G401 (cell line): ENCODE data around the gene NTSR1. TPM values are rescaled to one million over a fixed set of nuclear protein-coding genes. Genes with fewer than 3 reads are reported as not detected.

Experiments
- DNase-seq: peaks from one replicate; pipeline ENCODE4 v3.0.0-alpha.2; 2015; ENCODE audit warnings: low spot score
- in situ Hi-C: cut with HindIII; loops from 2 replicates; pipeline ENCODE4 v1.10.0; 2016; ENCODE audit warnings: low sequenced_read_pairs, mixed read lengths
- total RNA-seq: library from RNA; depleted of rRNA; stranded (reverse); fragments of >200 nt; shearing (Covaris generic); gene quantifications from 2 replicates; pipeline ENCODE4 v1.2.3, GENCODE V29; 2014

The NTSR1 gene
- total RNA-seq, 1 experiment from 2014 or later, result not detected

DNA sequence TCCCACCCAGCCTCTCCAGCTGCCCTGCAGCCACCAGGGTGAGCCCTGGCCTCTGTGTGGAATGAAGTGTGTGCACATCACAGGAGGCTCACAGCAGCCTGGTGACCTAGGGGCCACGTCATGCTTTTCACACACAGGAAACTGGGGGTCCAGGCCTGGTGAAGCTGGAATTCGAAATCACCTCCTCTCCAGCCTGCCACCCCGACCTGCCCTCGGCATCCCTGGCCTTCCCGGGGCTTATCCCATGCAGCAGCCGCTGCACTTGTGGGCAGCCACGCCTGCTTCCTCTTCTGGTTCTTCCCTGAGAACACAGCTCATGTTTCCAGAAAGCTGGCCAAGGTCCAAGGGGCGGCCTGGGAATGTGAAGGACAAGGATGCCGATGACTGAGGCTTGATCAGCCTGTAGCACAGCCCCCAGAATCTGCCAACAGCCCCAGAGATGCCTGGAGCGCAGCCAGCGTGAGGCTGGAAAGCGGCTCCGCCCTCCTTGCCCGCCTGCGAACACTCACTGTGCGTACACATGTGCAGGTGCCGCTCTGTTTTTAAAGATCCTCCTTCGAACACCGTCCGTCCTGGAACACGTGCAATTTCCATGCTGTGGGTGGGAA is 4.2 kb upstream of the NTSR1 start:
- in situ Hi-C loops, result no loop called here
- no peak for DNase-seq

DNA sequence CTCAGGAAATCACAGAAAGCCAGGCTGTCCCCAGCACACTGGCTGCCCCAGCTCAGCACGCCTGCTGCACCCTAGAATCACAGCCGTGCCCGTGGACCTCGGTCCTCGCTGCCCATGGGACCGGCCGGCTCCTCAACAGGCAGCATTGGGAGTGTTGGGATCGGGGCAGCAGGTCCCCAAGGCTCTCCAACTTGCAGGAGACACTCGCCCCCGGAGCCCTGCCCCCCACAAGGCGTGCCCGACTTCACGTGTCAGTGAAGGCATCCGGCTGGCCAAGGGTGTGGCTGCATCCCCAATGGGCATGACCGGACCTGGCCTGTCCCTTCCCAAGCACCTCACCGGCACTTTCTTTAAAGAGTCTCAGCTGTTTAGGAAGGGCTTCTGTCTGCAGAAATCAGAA is 3.0 kb upstream of the NTSR1 start:
- no peak for DNase-seq
- in situ Hi-C loops, result no loop called here

GRCh38 chr20:62706344-62706743 is 2.3 kb upstream of the NTSR1 start:
- in situ Hi-C loops, result no loop called here
- DNase-seq, result no peak

DNA sequence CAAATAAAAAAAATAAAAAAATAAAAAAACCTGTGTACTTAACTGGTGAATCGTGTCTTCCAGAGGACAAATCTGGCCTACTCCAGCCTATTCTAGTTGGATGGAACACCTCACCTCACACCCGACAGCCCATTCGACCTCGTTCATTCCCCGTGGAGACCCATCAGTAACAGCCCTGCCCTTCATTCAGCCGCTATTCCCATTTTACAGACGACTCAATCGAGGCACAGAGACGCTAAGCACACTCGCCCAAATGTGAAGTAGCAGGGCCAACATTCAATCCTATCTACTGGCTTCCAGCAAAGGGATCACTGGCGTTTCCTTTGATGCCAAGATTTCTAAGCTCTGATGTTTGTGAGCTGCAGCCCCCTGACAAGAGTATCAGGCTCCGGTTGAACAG is 1.8 kb upstream of the NTSR1 start:
- in situ Hi-C loops, result no loop called here
- DNase-seq, result no peak

- no peak for DNase-seq
- in situ Hi-C loops, result no loop called here
Measured at GRCh38 chr20:62707276-62707920, 1.2 kb upstream of the NTSR1 start.

- DNase-seq, result no peak
- in situ Hi-C loops, result no loop called here
Measured at GRCh38 chr20:62707921-62708521, 615 bp upstream of the NTSR1 start.

- no peak for DNase-seq
- in situ Hi-C loops, result no loop called here
Measured at GRCh38 chr20:62709537-62709905, 885 bp downstream of the NTSR1 start.

- in situ Hi-C loops, result no loop called here
- DNase-seq, result no peak
Measured at GRCh38 chr20:62710221-62710885, 1.7 kb downstream of the NTSR1 start.

- no peak for DNase-seq
- in situ Hi-C loops, result no loop called here
Measured at GRCh38 chr20:62710886-62711702, 2.5 kb downstream of the NTSR1 start.

- peak; percentile 29 for DNase-seq
- in situ Hi-C loops, result no loop called here
Measured at GRCh38 chr20:62711703-62712101, 3.1 kb downstream of the NTSR1 start.

DNA sequence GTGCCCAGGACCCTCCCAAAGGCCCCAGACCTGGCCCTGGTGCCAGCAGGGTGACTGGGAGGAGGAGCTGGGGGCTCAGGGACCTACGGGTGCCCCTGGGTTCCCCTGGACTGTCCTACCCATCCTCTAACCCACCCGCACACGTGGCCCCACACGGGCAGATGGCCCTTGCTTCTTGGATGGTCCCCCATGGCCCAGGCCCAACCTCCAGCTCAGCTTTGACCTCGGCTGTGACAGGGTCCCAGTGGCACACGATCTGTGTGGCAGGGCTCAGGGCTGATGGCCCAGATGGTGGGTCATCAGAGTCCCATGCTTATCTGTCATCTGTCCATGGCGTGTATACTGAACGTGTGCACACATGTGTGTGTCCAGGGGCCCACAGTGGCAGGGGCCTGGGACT is 4.0 kb downstream of the NTSR1 start:
- DNase-seq, result no peak
- in situ Hi-C loops, result no loop called here

DNA sequence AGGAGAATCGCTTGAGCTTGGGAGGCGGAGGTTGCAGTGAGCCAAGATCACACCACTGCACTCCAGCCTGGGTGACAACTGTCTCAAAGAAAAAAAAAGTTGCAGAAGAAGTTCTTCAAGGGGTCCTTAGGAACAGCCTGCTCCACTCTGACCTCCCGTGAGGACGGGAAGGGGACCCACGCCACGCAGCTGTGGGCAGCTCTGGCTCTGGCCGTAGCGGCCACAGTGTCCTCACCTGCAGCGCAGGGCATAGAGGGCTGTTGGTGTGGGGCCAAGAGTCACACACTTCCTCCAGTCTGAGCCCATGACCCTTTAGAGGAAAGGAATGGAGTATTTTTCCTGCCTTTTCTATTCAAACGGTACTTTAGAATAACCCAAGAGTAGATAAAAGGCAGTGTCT is 5.4 kb downstream of the NTSR1 start:
- in situ Hi-C loops, result no loop called here
- DNase-seq, result no peak

GRCh38 chr20:62714799-62715198 is 6.2 kb downstream of the NTSR1 start:
- in situ Hi-C loops, result no loop called here
- no peak for DNase-seq

GRCh38 chr20:62715201-62715600 is 6.6 kb downstream of the NTSR1 start:
- no peak for DNase-seq
- in situ Hi-C loops, result no loop called here

GRCh38 chr20:62716198-62716940 is 7.7 kb downstream of the NTSR1 start:
- DNase-seq, result no peak
- in situ Hi-C loops, result no loop called here

DNA sequence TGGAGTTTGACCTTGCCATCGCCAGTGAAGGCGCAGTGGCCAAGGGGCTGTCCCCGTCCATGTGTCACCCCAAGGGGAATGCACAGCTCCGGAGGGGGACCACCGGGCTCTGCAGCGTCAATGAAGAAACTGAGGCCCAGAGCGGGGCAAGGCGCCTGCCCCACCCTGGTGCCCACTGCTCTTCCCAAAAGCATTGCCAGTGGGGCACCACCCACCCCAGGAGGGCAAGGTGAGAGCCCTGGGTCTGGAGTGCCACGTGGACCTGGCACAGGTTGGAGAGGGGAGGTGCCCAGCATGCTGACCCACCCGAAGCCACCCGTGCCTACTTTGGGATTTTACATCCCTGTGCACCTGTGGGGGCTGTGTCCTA is 8.3 kb downstream of the NTSR1 start:
- DNase-seq, result no peak
- in situ Hi-C loops, result no loop called here

DNA sequence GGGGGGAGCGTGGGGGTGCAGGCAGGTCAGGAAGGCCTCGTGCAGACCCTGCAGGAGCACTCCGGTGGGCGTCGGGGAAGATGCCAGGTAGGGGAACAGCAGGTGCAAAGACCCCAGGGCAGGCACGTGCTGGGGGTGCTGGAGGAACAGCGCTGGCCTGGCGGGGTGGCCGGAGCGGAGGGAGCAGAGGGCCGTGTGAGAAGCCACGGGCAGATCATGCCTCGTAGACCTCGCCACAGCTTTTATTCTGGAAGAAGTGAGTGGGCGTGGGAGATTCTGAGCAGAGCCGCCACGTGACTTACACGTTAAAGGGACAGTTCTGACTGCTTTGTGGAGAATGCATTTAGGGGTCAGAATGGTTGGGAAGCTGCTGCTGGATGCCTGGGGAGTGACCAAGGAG is 9.3 kb downstream of the NTSR1 start:
- in situ Hi-C loops, result no loop called here

DNA sequence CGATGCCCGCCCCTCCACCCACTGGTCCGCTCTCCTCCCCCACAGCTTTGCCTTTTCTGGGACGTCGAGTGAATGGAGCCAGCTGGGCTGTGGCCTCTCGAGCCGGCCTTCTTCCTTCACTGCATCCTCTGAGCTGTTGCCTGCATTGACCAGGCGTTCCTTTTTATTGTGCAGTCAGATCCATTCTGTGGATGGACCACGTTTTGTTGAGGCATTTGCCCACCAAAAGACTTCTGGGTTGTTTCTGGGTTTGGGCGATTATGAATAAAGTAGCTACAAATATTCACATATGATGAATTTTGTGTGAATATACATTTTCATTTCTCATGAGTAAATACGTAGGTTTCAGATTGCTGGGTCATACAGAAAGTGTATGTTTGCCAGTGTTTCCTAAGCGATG is 9.9 kb downstream of the NTSR1 start:
- in situ Hi-C loops, result no loop called here
- no peak for DNase-seq

More for the DNA sequence above, 9.3 kb downstream of the NTSR1 start:
- no peak for DNase-seq
